Glutamatergic neuron (in vitro differentiated cells): ENCODE measurements around the gene MEPE. TPM values are rescaled to one million over a fixed set of nuclear protein-coding genes. Genes with fewer than 3 reads are reported as not detected.

Experiments used
- DNase-seq: peaks from one replicate; pipeline ENCODE4 v3.0.0; 2022
- H3K27ac Mint-ChIP-seq: one replicate; pipeline ENCODE4 v1.8.0; 2020; ENCODE audit warnings: mild to moderate bottlenecking, mixed read lengths, inconsistent platforms; ENCODE audit not compliant: unreplicated experiment
- H3K27me3 Mint-ChIP-seq: one replicate; pipeline ENCODE4 v1.8.0; 2020; ENCODE audit warnings: mild to moderate bottlenecking, moderate library complexity, mixed read lengths, inconsistent platforms; ENCODE audit not compliant: unreplicated experiment
- H3K36me3 Mint-ChIP-seq: one replicate; pipeline ENCODE4 v1.8.0; 2020; ENCODE audit warnings: mild to moderate bottlenecking, mixed read lengths, inconsistent platforms; ENCODE audit not compliant: unreplicated experiment
- H3K4me1 Mint-ChIP-seq: one replicate; pipeline ENCODE4 v1.8.0; 2020; ENCODE audit warnings: mild to moderate bottlenecking, low read depth, mixed read lengths, inconsistent platforms; ENCODE audit not compliant: unreplicated experiment
- H3K4me3 Mint-ChIP-seq: one replicate; pipeline ENCODE4 v1.8.0; 2020; ENCODE audit warnings: mild to moderate bottlenecking, mixed read lengths, inconsistent platforms; ENCODE audit not compliant: unreplicated experiment
- H3K9me3 Mint-ChIP-seq: one replicate; pipeline ENCODE4 v1.8.0; 2020; ENCODE audit warnings: mild to moderate bottlenecking, moderate library complexity, mixed read lengths, inconsistent platforms; ENCODE audit not compliant: unreplicated experiment
- total RNA-seq: library from RNA; stranded (reverse); fragmentation: NEBNext Ultra II Directional; extraction: Animal tissue kit (Norgen Biotek cat#: 25700); gene quantifications from one replicate; pipeline ENCODE4 v1.2.1, GENCODE V29; 2021; ENCODE audit not compliant: unreplicated experiment
- TF ChIP-seq, protein P1 (sequence below): fragments of 200-600 bp; sonication (generic); IDR thresholded peaks from one replicate; pipeline ENCODE4 v1.5.0; 2021; ENCODE audit not compliant: partially characterized antibody, unreplicated experiment

MEPE gene
- total RNA-seq, 1 donor from 2014 or later: not detected

DNA sequence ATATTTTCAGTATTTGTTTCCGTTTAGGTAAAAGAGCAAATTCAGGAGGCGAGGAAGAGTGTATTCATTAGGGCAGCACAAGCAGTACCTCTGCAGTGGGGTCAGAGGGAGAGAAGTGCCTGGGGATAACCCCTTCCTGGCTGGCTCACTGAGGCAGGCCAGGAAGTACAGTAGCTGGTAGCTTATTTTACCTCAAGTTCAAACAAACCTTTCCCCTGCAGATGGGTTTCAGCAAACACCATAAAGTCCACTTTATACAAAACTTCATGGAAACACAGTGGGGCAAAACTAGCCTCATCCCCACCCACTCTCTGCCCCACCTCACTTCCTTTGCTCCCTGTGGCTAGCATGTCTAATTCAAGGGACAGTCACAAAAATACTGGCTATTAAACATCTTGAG lies 29.5 kb downstream of the MEPE start:
- Mint-ChIP-seq H3K4me1 (no peaks in the 10 kb centered on the region), H3K27ac (no peak overlapping the region), H3K4me3 (no peak overlapping the region)

DNA sequence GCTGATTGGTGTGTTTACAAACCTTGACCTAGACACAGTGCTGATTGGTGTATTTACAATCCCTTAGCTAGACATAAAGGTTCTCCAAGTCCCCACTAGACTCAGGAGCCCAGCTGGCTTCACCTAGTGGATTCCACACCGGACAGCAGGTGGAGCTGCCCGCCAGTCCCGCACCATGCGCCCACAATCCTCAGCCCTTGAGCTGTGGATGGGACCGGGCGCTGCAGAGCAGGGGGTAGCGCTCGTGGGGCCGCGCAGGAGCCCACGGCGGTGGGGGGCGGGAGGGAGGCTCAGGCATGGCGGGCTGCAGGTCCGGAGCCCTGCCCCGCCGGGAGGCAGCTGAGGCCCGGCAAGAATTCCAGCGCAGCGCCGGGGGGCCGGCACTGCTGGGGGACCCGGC lies 30.7 kb downstream of the MEPE start:
- TF ChIP-seq, protein P1, sequence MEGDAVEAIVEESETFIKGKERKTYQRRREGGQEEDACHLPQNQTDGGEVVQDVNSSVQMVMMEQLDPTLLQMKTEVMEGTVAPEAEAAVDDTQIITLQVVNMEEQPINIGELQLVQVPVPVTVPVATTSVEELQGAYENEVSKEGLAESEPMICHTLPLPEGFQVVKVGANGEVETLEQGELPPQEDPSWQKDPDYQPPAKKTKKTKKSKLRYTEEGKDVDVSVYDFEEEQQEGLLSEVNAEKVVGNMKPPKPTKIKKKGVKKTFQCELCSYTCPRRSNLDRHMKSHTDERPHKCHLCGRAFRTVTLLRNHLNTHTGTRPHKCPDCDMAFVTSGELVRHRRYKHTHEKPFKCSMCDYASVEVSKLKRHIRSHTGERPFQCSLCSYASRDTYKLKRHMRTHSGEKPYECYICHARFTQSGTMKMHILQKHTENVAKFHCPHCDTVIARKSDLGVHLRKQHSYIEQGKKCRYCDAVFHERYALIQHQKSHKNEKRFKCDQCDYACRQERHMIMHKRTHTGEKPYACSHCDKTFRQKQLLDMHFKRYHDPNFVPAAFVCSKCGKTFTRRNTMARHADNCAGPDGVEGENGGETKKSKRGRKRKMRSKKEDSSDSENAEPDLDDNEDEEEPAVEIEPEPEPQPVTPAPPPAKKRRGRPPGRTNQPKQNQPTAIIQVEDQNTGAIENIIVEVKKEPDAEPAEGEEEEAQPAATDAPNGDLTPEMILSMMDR: no peak
- Mint-ChIP-seq H3K27me3 (no peaks in the 10 kb centered on the region), H3K4me1 (no peaks in the 10 kb centered on the region), H3K27ac (no peak overlapping the region), H3K9me3 (peaks cover 3% of the 10 kb centered on the region), H3K4me3 (no peak overlapping the region), H3K36me3 (no peaks in the 10 kb centered on the region)
- no peak for DNase-seq

More for the DNA sequence above, 29.5 kb downstream of the MEPE start:
- TF ChIP-seq, protein P1: no peak
- peaks cover 3% of the 10 kb centered on the region for H3K9me3 Mint-ChIP-seq
- no peaks in the 10 kb centered on the region for H3K27me3 Mint-ChIP-seq
- no peaks in the 10 kb centered on the region for H3K36me3 Mint-ChIP-seq
- DNase-seq: no peak

DNA sequence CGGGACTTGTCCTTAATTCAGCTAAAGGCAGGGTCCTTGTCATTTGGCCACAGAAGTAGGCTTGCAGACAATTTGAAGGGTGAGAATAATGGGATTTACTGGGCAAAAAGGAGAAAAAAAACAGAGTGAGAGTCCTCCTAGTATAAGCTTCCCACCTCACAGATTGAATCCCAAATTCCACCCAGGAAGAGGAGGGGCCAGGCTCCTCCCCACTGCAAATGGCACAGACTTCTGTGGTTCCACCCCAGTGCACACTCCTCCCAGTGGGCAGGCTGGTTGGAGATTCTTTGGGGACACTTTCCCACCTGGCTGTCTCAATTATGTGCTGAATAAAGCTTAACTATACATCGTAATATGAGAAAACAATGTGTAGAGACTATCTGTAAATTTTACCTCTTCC lies 31.6 kb downstream of the MEPE start:
- no peak overlapping the region for H3K4me3 Mint-ChIP-seq
- TF ChIP-seq, protein P1: no peak
- DNase-seq: no peak
- H3K36me3 Mint-ChIP-seq: no peaks in the 10 kb centered on the region
- no peak overlapping the region for H3K27ac Mint-ChIP-seq
- no peaks in the 10 kb centered on the region for H3K27me3 Mint-ChIP-seq
- H3K4me1 Mint-ChIP-seq: no peaks in the 10 kb centered on the region
- H3K9me3 Mint-ChIP-seq: peaks cover 3% of the 10 kb centered on the region

DNA sequence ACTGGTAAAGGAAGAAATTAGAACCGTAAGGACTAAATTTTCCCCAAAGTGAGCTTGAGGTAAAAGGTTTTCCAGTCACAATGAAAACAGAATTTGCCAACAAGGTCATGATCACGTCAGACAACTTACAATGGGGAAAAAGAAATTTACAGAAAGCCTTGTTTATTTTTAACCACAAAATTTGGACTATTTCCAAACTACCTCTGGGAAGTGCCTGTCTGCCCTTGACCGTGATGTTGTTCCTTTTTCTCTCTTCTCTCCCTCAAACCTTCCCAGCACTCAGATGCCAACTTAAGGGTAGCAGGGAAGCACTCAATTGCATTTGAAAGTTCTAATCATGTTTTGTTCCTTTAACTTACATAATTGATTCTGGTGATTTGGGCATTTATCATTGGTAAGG lies 32.5 kb downstream of the MEPE start:
- TF ChIP-seq, protein P1: no peak
- Mint-ChIP-seq H3K27ac (no peak overlapping the region), H3K36me3 (no peaks in the 10 kb centered on the region), H3K4me1 (no peaks in the 10 kb centered on the region), H3K27me3 (no peaks in the 10 kb centered on the region), H3K9me3 (peaks cover 3% of the 10 kb centered on the region), H3K4me3 (no peak overlapping the region)
- no peak for DNase-seq

DNA sequence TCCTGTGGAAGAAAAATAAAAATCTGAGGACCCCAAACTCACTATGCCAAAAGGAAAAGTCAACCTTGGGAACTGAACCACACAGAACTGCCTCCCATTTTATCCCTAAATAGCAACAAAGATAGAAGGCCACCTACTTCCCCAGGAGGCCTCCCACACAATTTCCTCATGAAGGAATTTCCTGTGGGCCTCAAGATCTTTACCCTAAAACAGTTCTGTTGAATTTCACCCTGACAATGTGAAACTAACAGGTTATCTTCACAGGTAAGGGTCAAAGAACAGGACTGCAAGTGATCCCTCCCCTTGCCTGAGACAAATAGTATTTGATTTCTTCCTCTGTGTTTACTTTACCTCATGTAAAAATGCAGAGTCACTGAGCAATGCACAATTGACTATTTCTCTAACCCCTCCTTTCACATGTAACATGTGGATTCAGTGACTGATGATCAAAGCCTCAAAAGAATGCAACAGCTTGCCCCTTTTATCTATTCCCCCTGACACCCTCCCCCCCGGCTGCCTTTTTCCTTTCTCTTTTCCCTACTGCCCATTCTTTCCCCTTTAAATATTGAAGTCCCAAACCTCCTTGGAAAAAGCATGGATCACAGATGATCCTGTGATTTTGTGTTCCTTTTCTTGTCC lies 33.3 kb downstream of the MEPE start:
- Mint-ChIP-seq H3K4me3 (no peak overlapping the region), H3K27me3 (no peaks in the 10 kb centered on the region), H3K27ac (no peak overlapping the region), H3K9me3 (peaks cover 2% of the 10 kb centered on the region), H3K36me3 (no peaks in the 10 kb centered on the region), H3K4me1 (no peaks in the 10 kb centered on the region)
- no peak for DNase-seq
- TF ChIP-seq, protein P1: no peak
